Duodenal mucosa (tissue), 2 donors: ENCODE data around the gene MAS1L.
"Not testable (repeated sequence)": the region's sequence is repeated elsewhere in the genome, so short reads cannot be mapped to it uniquely, and the experiment has no call there.

ENCODE experiments used
- H3K27ac ChIP-seq: one replicate; pipeline ENCODE4 v1.7.0; 2013; ENCODE audit warnings: low read depth, low read length
- H3K27me3 ChIP-seq, 2 donors: one replicate each; pipeline ENCODE4 v1.7.0; 2013; ENCODE audit warnings: low read length in 2 of 2, control low read depth in 1 of 2; ENCODE audit not compliant: insufficient read depth in 2 of 2, control insufficient read depth in 1 of 2
- H3K36me3 ChIP-seq, 2 donors: one replicate each; pipeline ENCODE4 v1.7.0; 2013; ENCODE audit warnings: low read length in 2 of 2, control low read depth in 1 of 2; ENCODE audit not compliant: insufficient read depth in 2 of 2, control insufficient read depth in 1 of 2
- H3K4me1 ChIP-seq, 2 donors: one replicate each; pipeline ENCODE4 v1.7.0; 2013; ENCODE audit warnings: low read length in 2 of 2, control low read depth in 1 of 2; ENCODE audit not compliant: insufficient read depth in 2 of 2, control insufficient read depth in 1 of 2
- H3K4me3 ChIP-seq, 2 donors: one replicate each; pipeline ENCODE4 v1.7.0; 2013; ENCODE audit warnings: low read length in 2 of 2, low read depth in 1 of 2
- H3K9ac ChIP-seq, 2 donors: one replicate each; pipeline ENCODE4 v1.7.0; 2013; ENCODE audit warnings: low read length in 2 of 2, low read depth in 1 of 2
- H3K9me3 ChIP-seq, 2 donors: one replicate each; pipeline ENCODE4 v1.7.0; 2013; ENCODE audit warnings: low read length in 2 of 2, control low read depth in 1 of 2; ENCODE audit not compliant: control insufficient read depth in 1 of 2

Gene MAS1L

DNA sequence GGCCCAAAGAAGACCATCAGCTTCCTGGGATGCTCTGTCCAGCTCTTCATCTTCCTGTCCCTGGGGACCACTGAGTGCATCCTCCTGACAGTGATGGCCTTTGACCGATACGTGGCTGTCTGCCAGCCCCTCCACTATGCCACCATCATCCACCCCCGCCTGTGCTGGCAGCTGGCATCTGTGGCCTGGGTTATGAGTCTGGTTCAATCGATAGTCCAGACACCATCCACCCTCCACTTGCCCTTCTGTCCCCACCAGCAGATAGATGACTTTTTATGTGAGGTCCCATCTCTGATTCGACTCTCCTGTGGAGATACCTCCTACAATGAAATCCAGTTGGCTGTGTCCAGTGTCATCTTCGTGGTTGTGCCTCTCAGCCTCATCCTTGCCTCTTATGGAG is 25.7 kb downstream of the MAS1L start:
- no peaks in the 10 kb centered on the region for H3K27me3 ChIP-seq
- H3K9me3 ChIP-seq, result no peaks in the 10 kb centered on the region
- H3K36me3 ChIP-seq, result no peaks in the 10 kb centered on the region
- H3K27ac ChIP-seq, result no peak overlapping the region
- H3K4me1 ChIP-seq, result no peaks in the 10 kb centered on the region
- no peak overlapping the region for H3K9ac ChIP-seq
- H3K4me3 ChIP-seq, result no peak overlapping the region

DNA sequence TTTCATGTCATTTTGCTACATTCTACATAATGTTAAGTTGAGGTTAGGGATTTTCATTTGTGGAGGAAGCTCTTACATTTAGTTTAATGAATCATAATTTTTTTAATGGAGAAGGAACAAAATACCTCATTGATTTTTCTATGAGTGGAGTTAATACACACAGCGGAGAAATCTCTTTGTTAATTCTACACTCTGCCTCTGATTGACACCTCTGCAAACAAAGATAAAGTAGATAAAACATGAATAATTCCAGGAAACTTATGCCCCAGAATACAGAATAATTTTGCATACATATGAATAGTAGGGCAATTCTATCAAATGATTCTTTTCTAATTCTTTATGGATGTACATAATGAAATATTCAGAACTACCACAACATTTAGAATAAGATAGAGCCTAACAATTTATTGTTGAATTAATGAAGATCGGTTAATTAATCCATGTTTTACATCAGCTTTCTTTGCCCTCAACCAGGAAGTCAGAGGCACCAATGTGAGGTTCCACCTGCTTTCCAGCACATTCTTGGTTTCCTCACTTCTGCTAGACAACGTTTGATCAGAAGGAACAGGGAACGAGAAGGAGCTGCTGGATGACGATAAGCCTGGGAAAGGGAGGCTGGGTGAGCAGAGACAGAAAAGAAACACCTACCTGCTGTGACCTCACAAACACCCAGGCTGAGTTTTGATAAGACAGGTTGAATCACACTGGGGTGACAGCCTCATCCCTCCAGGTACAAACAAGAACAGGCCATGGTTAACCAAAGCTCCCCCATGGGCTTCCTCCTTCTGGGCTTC is 26.5 kb downstream of the MAS1L start:
- Histone ChIP-seq H3K4me3 (no peak overlapping the region), H3K9ac (no peak overlapping the region), H3K27ac (no peak overlapping the region), H3K9me3 (no peaks in the 10 kb centered on the region), H3K4me1 (no peaks in the 10 kb centered on the region), H3K36me3 (no peaks in the 10 kb centered on the region), H3K27me3 (no peaks in the 10 kb centered on the region)

DNA sequence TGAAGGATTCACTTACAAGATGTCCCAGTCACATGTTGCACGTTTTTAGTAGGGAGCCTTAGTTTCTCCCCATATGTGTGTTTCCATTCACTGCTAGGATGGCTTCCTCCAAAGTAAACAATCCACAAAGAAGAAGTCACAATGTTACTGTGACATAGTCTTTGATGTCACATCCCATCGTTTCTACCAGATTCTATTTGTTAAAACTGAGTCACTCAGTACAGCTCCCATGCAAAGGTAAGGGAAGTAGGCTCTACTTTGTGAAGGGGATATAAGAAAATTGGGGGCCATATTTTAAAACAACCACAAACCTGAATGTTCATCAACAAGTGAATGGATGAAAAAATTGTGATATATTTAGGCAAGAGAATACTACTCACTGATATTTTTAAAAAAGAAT is 30.8 kb downstream of the MAS1L start, which contains the start of the genes OR11A1 and OR2H1:
TSS of gene OR11A1 (minus strand) at position 101 of the 400 bp plus-strand sequence. CDS start 29,430 bp downstream, outside the sequence.
TSS of gene OR2H1 (plus strand) at position 185 of the 400 bp plus-strand sequence. CDS start 4,615 bp downstream, outside the sequence.
- Histone ChIP-seq H3K9ac (no peak within 1 kb of the TSS), H3K4me1 (no peaks in the 10 kb centered on the region), H3K36me3 (no peaks in the 10 kb centered on the region), H3K9me3 (no peaks in the 10 kb centered on the region), H3K27me3 (no peaks in the 10 kb centered on the region), H3K4me3 (no peak within 1 kb of the TSS), H3K27ac (no peak within 1 kb of the TSS)

DNA sequence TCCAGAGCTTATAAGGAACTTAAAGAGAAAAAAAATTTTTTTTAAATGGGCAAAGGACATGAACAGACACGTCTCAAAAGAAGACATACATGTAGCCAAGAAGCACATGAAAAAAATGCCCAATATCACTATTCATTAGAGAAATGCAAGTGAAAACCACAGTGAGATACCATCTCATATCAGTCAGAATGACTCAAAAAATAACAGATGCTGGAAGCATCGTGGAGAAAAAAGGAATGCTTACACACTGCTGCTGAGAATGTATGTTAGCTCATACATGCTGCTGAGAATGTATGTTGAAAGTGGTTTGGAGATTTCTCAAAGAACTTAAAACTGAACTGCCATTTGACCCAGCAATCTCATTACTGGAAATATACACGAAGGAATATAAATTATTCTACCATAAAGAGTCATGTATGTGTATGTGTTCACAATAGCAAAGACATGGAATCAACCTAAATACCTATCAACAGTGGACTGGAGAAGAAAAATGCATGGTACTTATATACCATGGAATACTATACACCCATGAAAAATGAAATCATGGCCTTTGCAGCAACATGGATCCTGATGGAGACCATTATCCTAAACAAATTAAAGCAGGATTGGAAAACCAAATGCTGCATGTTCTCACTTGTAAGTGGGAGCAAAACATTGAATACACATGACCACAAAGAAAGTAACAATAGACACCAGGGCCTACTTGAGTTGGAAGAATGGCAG is 36.1 kb downstream of the MAS1L start:
- Histone ChIP-seq H3K36me3 (no peaks in the 10 kb centered on the region), H3K9ac (no peak overlapping the region), H3K4me3 (no peak overlapping the region), H3K4me1 (no peaks in the 10 kb centered on the region), H3K27ac (no peak overlapping the region), H3K9me3 (no peaks in the 10 kb centered on the region), H3K27me3 (peaks cover 0 to 4% of the 10 kb centered on the region in 2 donors)

DNA sequence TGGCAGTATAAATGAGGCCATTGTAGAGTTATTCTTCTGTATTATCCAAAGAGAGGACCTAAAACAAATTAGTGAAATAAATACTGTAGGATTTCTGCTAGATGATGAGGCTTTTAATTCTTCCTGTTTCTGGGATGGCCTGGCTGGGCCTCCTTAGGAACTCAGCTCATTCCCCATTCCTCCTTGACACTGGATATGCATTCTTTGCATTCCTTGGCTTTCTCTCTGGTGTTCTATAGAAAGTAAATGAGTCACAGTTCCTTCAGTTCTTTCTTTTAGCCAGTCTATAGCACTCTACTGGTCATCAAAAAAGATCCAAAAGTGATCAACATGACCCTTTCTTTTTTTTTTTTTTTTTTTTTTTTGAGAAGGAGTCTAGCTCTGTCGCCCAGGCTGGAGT is 40.1 kb downstream of the MAS1L start:
- Histone ChIP-seq H3K9me3 (no peaks in the 10 kb centered on the region), H3K4me3 (no peak overlapping the region), H3K9ac (no peak overlapping the region), H3K27ac (no peak overlapping the region), H3K4me1 (no peaks in the 10 kb centered on the region), H3K27me3 (peaks cover 0 to 4% of the 10 kb centered on the region in 2 donors), H3K36me3 (no peaks in the 10 kb centered on the region)

DNA sequence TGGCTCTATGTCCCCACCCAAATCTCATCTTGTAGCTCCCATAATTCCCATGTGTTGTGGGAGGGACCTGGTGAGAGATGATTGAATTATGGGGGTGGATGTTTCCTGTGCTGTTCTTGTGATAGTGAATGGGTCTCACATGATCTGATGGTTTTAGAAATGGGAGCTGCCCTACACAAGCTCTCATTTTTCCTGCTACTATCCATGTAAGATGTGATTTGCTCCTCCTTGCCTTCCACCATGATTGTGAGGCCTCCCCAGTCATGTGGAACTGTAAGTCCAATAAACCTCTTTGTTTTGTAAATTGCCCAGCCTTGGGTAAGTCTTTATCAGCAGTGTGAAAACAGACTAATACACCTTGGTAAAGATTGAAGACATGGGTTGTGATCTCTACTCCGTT is 43.7 kb downstream of the MAS1L start:
- H3K9ac ChIP-seq, H3K4me1 ChIP-seq, H3K36me3 ChIP-seq, H3K27me3 ChIP-seq, H3K4me3 ChIP-seq, H3K27ac ChIP-seq, H3K9me3 ChIP-seq: not testable (repeated sequence)

DNA sequence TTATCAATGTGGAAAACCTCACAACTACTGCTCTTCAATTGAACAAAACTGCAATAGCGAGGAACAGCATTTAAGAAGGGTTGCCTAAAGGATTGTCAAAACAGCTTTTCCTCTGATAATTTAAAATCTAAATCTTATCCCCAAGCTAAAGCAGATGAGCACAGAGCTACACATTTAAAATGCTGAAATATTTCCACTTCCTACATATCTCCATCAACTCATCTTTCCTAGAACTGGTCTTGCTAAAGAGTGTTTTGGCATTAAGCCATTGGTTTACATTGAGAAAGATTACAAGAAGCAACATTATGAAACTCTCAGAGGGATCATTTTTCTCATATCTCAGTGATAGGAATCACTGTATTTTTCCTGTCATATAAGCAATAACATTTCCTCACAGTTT is 45.0 kb downstream of the MAS1L start:
- H3K9ac ChIP-seq, result no peak overlapping the region

DNA sequence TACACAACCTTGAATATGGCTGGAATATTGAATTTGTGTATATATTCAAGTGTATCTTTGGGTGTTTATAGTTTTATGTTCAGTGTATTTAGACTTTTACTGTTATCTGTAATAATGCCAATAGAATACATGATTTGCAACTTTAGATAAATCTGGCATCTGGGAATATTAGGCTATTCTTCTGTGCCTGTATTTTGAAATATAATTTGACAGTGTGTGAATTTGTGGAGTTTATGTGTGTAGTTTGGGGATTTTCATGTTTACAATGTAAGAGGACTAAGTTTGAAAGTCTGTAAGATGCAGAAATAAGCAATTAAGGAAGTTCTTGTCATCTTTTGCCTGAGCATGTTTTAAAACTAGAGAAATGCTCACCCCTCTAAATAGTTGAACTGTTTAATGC is 48.8 kb downstream of the MAS1L start, which contains the start of gene OR10C1:
TSS of gene OR10C1 (plus strand) at position 301 of the 400 bp plus-strand sequence. CDS start 710 bp downstream, outside the sequence.
- H3K9me3 ChIP-seq, result no peaks in the 10 kb centered on the region
- no peak within 1 kb of the TSS for H3K9ac ChIP-seq
- H3K4me3 ChIP-seq, result no peak within 1 kb of the TSS
- H3K36me3 ChIP-seq, result no peaks in the 10 kb centered on the region
- no peak within 1 kb of the TSS for H3K27ac ChIP-seq
- no peaks in the 10 kb centered on the region for H3K4me1 ChIP-seq
- no peaks in the 10 kb centered on the region for H3K27me3 ChIP-seq

More for the DNA sequence above, 45.0 kb downstream of the MAS1L start:
- Histone ChIP-seq H3K4me3 (no peak overlapping the region), H3K36me3 (no peaks in the 10 kb centered on the region), H3K27ac (no peak overlapping the region), H3K9me3 (no peaks in the 10 kb centered on the region), H3K4me1 (no peaks in the 10 kb centered on the region), H3K27me3 (no peaks in the 10 kb centered on the region)

DNA sequence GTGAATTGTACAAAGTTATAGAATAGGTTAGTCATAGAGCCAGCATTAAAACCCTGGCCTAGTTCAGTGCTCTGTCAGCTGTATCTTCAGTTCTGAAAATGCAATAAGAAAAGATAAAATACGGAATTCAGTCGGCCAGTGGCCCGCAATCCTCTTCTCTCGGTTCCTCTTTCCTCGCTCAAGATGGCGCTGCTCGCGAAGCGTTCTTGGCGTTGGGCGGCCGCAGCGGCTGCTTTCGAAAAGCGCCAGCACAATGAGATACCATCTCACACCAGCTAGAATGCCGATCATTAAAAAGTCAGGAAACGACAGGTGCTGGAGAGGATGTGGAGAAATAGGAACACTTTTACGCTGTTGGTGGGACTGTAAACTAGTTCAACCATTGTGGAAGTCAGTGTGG is 51.0 kb downstream of the MAS1L start:
- not testable (repeated sequence) for H3K27ac ChIP-seq, H3K4me3 ChIP-seq, H3K4me1 ChIP-seq, H3K9ac ChIP-seq, H3K36me3 ChIP-seq, H3K9me3 ChIP-seq, H3K27me3 ChIP-seq
